Measurements from ENCODE around the gene SLC34A1.
A peak's percentile ranks its signal among the peaks of the same experiment; 100 is the strongest.

Gene SLC34A1

GRCh38 chr5:177421062-177421798, 37.0 kb downstream of the SLC34A1 start:
- no peak for ATAC-seq
- Mint-ChIP-seq H3K27me3 (no peaks in the 10 kb centered on the region), H3K4me1 (peaks cover 11% of the 10 kb centered on the region), H3K4me3 (no peak overlapping the region), H3K36me3 (no peaks in the 10 kb centered on the region), H3K9me3 (no peaks in the 10 kb centered on the region), H3K27ac (no peak overlapping the region)

- Mint-ChIP-seq H3K9me3 (no peaks in the 10 kb centered on the region), H3K36me3 (no peaks in the 10 kb centered on the region), H3K4me1 (peaks cover 28% of the 10 kb centered on the region), H3K4me3 (no peak overlapping the region), H3K27me3 (no peaks in the 10 kb centered on the region), H3K27ac (no peak overlapping the region)
- no peak for ATAC-seq
Observed at GRCh38 chr5:177423671-177424070, 39.4 kb downstream of the SLC34A1 start.

- H3K27ac Mint-ChIP-seq, result peak overlapping the region; percentile 71
- H3K27me3 Mint-ChIP-seq, result no peaks in the 10 kb centered on the region
- peak overlapping the region; percentile 81 for H3K4me3 Mint-ChIP-seq
- no peaks in the 10 kb centered on the region for H3K36me3 Mint-ChIP-seq
- no peaks in the 10 kb centered on the region for H3K9me3 Mint-ChIP-seq
- H3K4me1 Mint-ChIP-seq, result peaks cover 44% of the 10 kb centered on the region
- no peak for ATAC-seq
Observed at GRCh38 chr5:177425196-177425800, 41.1 kb downstream of the SLC34A1 start.

GRCh38 chr5:177425801-177426565, 41.7 kb downstream of the SLC34A1 start:
- H3K36me3 Mint-ChIP-seq, result peaks cover 5% of the 10 kb centered on the region
- ATAC-seq, result peak; percentile 93
- H3K27ac Mint-ChIP-seq, result peak overlapping the region; percentile 71
- H3K27me3 Mint-ChIP-seq, result no peaks in the 10 kb centered on the region
- peaks cover 51% of the 10 kb centered on the region for H3K4me1 Mint-ChIP-seq
- H3K9me3 Mint-ChIP-seq, result no peaks in the 10 kb centered on the region
- peak overlapping the region; percentile 81 for H3K4me3 Mint-ChIP-seq

- ATAC-seq, result peak; percentile 6
- Mint-ChIP-seq H3K4me3 (peak within 1 kb of the TSS; percentile 92), H3K4me1 (peaks cover 58% of the 10 kb centered on the region), H3K36me3 (peaks cover 5% of the 10 kb centered on the region), H3K27me3 (no peaks in the 10 kb centered on the region), H3K27ac (peak within 1 kb of the TSS; percentile 71), H3K9me3 (no peaks in the 10 kb centered on the region)
Observed at GRCh38 chr5:177426566-177427210, 42.5 kb downstream of the SLC34A1 start, which contains the start of gene GRK6. TSS of gene GRK6 (plus strand) at chr5:177426676. CDS start at chr5:177426846, 170 bp downstream.

- Mint-ChIP-seq H3K36me3 (peaks cover 10% of the 10 kb centered on the region), H3K27me3 (no peaks in the 10 kb centered on the region), H3K9me3 (no peaks in the 10 kb centered on the region), H3K4me1 (peaks cover 65% of the 10 kb centered on the region), H3K4me3 (peak overlapping the region; percentile 92), H3K27ac (peak overlapping the region; percentile 71)
- no peak for ATAC-seq
Observed at GRCh38 chr5:177427211-177427822, 43.1 kb downstream of the SLC34A1 start.

- H3K4me3 Mint-ChIP-seq, result peak overlapping the region; percentile 92
- no peaks in the 10 kb centered on the region for H3K27me3 Mint-ChIP-seq
- ATAC-seq, result no peak
- peak overlapping the region; percentile 71 for H3K27ac Mint-ChIP-seq
- H3K9me3 Mint-ChIP-seq, result no peaks in the 10 kb centered on the region
- H3K36me3 Mint-ChIP-seq, result peaks cover 14% of the 10 kb centered on the region
- peaks cover 71% of the 10 kb centered on the region for H3K4me1 Mint-ChIP-seq
Observed at GRCh38 chr5:177427919-177428573, 43.8 kb downstream of the SLC34A1 start.

GRCh38 chr5:177428574-177429217, 44.5 kb downstream of the SLC34A1 start:
- H3K9me3 Mint-ChIP-seq, result no peaks in the 10 kb centered on the region
- no peak for ATAC-seq
- peaks cover 75% of the 10 kb centered on the region for H3K4me1 Mint-ChIP-seq

GRCh38 chr5:177429248-177430040, 45.2 kb downstream of the SLC34A1 start:
- Mint-ChIP-seq H3K27me3 (no peaks in the 10 kb centered on the region), H3K4me1 (peaks cover 75% of the 10 kb centered on the region), H3K27ac (peak overlapping the region; percentile 71), H3K9me3 (no peaks in the 10 kb centered on the region), H3K4me3 (peak overlapping the region; percentile 92), H3K36me3 (peaks cover 20% of the 10 kb centered on the region)
- ATAC-seq, result no peak

More at GRCh38 chr5:177428574-177429217, 44.5 kb downstream of the SLC34A1 start:
- H3K36me3 Mint-ChIP-seq, result peaks cover 20% of the 10 kb centered on the region
- H3K27ac Mint-ChIP-seq, result peak overlapping the region; percentile 71
- H3K4me3 Mint-ChIP-seq, result peak overlapping the region; percentile 92
- no peaks in the 10 kb centered on the region for H3K27me3 Mint-ChIP-seq

- Mint-ChIP-seq H3K36me3 (peaks cover 20% of the 10 kb centered on the region), H3K27me3 (no peaks in the 10 kb centered on the region), H3K9me3 (no peaks in the 10 kb centered on the region), H3K4me3 (peak overlapping the region; percentile 92), H3K27ac (peak overlapping the region; percentile 71), H3K4me1 (peaks cover 69% of the 10 kb centered on the region)
- ATAC-seq, result no peak
Observed at GRCh38 chr5:177430140-177430951, 46.1 kb downstream of the SLC34A1 start.

- no peaks in the 10 kb centered on the region for H3K9me3 Mint-ChIP-seq
- peak overlapping the region; percentile 92 for H3K4me3 Mint-ChIP-seq
- H3K27ac Mint-ChIP-seq, result peak overlapping the region; percentile 71
- peaks cover 65% of the 10 kb centered on the region for H3K4me1 Mint-ChIP-seq
- no peaks in the 10 kb centered on the region for H3K27me3 Mint-ChIP-seq
- no peak for ATAC-seq
- peaks cover 24% of the 10 kb centered on the region for H3K36me3 Mint-ChIP-seq
Observed at GRCh38 chr5:177430972-177431316, 46.7 kb downstream of the SLC34A1 start.

GRCh38 chr5:177431317-177432142, 47.3 kb downstream of the SLC34A1 start:
- peaks cover 66% of the 10 kb centered on the region for H3K4me1 Mint-ChIP-seq
- H3K27me3 Mint-ChIP-seq, result no peaks in the 10 kb centered on the region
- peaks cover 29% of the 10 kb centered on the region for H3K36me3 Mint-ChIP-seq

More at GRCh38 chr5:177431317-177432142, 47.3 kb downstream of the SLC34A1 start:
- Mint-ChIP-seq H3K9me3 (no peaks in the 10 kb centered on the region), H3K27ac (peak overlapping the region; percentile 71), H3K4me3 (peak overlapping the region; percentile 92)
- ATAC-seq, result peak; percentile 86

All from stimulated activated memory B cell treated with anti-CD40 and anti-IgM and Interleukin-4, amounts not matched to agents 10 μg/mL and 1 μg/mL and 100 μg/mL, for 72 hours (primary cell).